ENCODE measurements around the gene KRTAP9-4.

- TF ChIP-seq, protein P1, sequence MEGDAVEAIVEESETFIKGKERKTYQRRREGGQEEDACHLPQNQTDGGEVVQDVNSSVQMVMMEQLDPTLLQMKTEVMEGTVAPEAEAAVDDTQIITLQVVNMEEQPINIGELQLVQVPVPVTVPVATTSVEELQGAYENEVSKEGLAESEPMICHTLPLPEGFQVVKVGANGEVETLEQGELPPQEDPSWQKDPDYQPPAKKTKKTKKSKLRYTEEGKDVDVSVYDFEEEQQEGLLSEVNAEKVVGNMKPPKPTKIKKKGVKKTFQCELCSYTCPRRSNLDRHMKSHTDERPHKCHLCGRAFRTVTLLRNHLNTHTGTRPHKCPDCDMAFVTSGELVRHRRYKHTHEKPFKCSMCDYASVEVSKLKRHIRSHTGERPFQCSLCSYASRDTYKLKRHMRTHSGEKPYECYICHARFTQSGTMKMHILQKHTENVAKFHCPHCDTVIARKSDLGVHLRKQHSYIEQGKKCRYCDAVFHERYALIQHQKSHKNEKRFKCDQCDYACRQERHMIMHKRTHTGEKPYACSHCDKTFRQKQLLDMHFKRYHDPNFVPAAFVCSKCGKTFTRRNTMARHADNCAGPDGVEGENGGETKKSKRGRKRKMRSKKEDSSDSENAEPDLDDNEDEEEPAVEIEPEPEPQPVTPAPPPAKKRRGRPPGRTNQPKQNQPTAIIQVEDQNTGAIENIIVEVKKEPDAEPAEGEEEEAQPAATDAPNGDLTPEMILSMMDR (IDR thresholded peaks at IDR 0.05 in 4 of 5, conservative IDR thresholded peaks at IDR 0.05 in 1 of 5) = no peak
- no peak for TF ChIP-seq POLR2A (IDR thresholded peaks at IDR 0.05)
Measured at GRCh38 chr17:41223821-41224220, 25.7 kb upstream of the KRTAP9-4 start.
